Measurements from ENCODE around the gene PEMT. TPM values are rescaled to one million over a fixed set of nuclear protein-coding genes. Genes with fewer than 3 reads are reported as not detected.
"Not testable (repeated sequence)": the region's sequence is repeated elsewhere in the genome, so short reads cannot be mapped to it uniquely, and the experiment has no call there.

PEMT gene, protein sequence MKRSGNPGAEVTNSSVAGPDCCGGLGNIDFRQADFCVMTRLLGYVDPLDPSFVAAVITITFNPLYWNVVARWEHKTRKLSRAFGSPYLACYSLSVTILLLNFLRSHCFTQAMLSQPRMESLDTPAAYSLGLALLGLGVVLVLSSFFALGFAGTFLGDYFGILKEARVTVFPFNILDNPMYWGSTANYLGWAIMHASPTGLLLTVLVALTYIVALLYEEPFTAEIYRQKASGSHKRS
- 87.2 and 109 TPM in 2 replicates for total RNA-seq

DNA sequence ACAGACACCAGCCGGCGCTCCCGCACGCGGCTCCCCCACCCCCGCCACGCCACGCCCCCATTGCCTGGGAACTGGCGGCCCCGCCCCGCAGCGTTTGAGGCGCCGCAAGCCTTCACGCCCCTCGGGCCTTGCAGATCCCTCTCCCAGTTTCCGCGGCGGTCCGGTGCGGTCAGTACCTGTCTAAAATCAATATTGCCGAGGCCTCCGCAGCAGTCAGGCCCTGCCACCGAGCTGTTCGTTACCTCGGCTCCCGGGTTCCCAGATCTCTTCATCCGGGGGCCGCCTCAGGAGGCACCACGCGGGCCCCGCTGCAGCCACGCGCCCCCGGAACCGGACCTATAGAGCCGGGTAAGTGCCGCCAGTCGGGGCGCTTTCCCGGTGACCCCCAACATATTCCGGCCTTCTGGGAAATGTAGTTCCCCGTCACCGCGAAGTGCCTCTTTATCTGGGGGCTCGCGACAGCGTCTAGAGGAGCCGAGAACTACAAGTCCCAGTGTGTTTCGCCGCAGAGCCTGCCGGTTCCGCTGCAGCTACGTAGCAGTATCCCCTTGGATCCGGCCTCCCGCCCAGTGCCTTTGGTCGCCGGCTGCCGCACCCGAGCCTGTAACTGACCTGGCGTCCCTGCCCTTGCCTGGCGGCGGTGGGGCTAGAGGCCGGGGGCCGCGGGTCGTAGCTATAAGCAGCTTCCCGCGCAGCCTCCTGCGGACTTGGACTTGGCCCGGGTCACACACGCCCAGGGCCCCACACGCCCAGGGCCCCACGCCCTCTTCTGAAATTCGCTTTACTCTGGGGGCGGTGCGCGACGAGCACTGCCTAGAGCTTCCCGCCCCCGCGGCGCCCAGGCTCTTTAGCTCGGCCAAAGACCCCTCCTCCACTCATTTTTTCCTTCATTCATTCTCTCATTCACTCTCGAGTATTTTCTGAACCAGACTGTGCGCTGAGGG lies at the start of gene PEMT:
Gene PEMT (minus strand): TSS at position 354 of the 944 bp plus-strand sequence. CDS start 82 bp downstream, at position 272.
- Histone ChIP-seq H3K36me3 (ENCODE audit: control insufficient read depth, insufficient read depth, low read length) (no peaks in the 10 kb centered on the region), H3K4me3 (ENCODE audit: low read depth, low read length) (peak within 1 kb of the TSS; percentile 81), H3K27me3 (ENCODE audit: control insufficient read depth, insufficient read depth, low read length) (no peaks in the 10 kb centered on the region)
- DNase-seq (ENCODE audit: low read depth): peak; percentile 97
- TF ChIP-seq, protein P1, sequence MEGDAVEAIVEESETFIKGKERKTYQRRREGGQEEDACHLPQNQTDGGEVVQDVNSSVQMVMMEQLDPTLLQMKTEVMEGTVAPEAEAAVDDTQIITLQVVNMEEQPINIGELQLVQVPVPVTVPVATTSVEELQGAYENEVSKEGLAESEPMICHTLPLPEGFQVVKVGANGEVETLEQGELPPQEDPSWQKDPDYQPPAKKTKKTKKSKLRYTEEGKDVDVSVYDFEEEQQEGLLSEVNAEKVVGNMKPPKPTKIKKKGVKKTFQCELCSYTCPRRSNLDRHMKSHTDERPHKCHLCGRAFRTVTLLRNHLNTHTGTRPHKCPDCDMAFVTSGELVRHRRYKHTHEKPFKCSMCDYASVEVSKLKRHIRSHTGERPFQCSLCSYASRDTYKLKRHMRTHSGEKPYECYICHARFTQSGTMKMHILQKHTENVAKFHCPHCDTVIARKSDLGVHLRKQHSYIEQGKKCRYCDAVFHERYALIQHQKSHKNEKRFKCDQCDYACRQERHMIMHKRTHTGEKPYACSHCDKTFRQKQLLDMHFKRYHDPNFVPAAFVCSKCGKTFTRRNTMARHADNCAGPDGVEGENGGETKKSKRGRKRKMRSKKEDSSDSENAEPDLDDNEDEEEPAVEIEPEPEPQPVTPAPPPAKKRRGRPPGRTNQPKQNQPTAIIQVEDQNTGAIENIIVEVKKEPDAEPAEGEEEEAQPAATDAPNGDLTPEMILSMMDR (IDR thresholded peaks at IDR 0.05; ENCODE audit: insufficient read depth, low read length, poor library complexity, severe bottlenecking): peak; percentile 1

DNA sequence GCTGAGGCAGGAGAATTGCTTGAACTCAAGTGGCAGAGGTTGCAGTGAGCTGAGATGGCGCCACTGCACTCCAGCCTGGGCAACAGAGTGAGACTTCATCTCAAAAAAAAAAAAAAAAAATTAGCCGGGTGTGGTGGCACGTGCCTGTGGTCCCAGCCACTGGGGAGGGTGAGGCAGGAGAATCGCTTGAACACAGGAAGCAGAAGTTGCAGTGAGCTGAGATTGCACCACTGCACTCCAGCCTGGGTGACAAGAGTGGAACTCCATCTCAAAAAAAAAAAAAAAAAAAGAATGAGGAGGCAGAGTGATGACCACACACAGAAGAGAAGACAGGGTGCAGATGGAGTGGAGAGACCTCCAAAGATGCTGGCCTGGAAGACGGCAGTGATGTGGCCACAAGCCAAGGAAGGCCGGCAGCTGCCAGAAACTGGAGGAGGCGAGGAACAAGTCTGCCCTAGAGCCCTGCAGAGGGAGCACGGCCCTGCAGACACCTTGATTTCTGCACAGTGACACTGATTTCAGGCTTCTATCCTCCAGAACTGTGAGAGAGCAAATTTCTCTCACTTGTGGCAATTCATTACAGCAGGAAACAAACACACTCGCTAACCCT lies 48.3 kb upstream of the PEMT start:
- not testable (repeated sequence) for H3K4me3 ChIP-seq (ENCODE audit: low read depth, low read length); H3K27me3 ChIP-seq (ENCODE audit: control insufficient read depth, insufficient read depth, low read length); H3K36me3 ChIP-seq (ENCODE audit: control insufficient read depth, insufficient read depth, low read length); DNase-seq (ENCODE audit: low read depth)

DNA sequence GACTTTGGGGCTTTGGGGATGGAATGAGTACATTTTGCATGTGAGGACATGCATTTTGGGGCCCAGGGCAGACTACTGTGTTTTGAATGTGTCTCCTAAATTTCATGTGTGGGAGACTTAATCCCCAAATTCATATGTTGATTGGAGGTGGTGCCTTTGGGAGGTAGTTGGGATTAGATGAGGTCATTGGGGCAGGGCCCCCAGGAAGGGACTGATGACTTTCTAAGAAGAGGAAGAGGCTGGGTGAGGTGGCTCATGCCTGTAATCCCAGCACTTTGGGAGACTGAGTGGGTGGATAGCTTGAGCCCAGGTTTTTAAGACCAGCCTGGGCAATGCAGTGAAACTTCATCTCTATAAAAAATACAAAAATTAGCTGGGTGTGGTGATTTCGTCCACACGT lies 47.0 kb upstream of the PEMT start:
- DNase-seq (ENCODE audit: low read depth): no peak
- H3K27me3 ChIP-seq (ENCODE audit: control insufficient read depth, insufficient read depth, low read length): peaks cover 5% of the 10 kb centered on the region
- no peaks in the 10 kb centered on the region for H3K36me3 ChIP-seq (ENCODE audit: control insufficient read depth, insufficient read depth, low read length)
- TF ChIP-seq, protein P1 (IDR thresholded peaks at IDR 0.05; ENCODE audit: insufficient read depth, low read length, poor library complexity, severe bottlenecking): no peak
- no peak overlapping the region for H3K4me3 ChIP-seq (ENCODE audit: low read depth, low read length)

DNA sequence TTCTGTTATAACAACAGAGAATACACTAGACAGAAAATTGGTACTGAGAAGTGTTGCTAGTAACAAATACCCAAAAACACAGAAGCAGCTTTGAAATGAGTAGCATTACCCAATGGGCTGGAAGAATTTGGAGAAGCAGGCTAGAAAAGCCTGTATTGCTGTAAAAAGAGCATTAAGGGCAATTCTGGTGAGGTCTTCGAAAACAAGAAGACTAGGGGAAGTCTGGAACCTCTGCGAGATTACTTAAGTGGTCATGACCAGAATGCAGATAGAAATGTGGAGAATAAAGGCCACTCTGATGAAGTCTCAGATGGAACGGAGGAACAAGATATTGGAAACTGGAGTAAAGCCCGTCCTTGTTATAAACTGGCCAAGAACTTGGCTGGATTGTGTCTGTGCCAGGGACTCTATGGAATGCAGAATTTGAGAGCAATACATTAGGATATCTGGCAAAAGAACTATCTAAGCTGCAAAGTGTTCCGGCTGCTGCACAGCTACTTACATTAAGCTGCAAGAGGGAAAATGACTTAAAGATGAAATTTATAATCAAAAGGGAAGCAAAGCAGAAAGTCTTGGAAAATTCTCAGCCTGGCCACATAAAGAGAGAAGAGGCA lies 44.9 kb upstream of the PEMT start:
- DNase-seq (ENCODE audit: low read depth): no peak
- TF ChIP-seq, protein P1 (IDR thresholded peaks at IDR 0.05; ENCODE audit: insufficient read depth, low read length, poor library complexity, severe bottlenecking): no peak
- H3K36me3 ChIP-seq (ENCODE audit: control insufficient read depth, insufficient read depth, low read length): no peaks in the 10 kb centered on the region
- no peak overlapping the region for H3K4me3 ChIP-seq (ENCODE audit: low read depth, low read length)
- peaks cover 5% of the 10 kb centered on the region for H3K27me3 ChIP-seq (ENCODE audit: control insufficient read depth, insufficient read depth, low read length)

DNA sequence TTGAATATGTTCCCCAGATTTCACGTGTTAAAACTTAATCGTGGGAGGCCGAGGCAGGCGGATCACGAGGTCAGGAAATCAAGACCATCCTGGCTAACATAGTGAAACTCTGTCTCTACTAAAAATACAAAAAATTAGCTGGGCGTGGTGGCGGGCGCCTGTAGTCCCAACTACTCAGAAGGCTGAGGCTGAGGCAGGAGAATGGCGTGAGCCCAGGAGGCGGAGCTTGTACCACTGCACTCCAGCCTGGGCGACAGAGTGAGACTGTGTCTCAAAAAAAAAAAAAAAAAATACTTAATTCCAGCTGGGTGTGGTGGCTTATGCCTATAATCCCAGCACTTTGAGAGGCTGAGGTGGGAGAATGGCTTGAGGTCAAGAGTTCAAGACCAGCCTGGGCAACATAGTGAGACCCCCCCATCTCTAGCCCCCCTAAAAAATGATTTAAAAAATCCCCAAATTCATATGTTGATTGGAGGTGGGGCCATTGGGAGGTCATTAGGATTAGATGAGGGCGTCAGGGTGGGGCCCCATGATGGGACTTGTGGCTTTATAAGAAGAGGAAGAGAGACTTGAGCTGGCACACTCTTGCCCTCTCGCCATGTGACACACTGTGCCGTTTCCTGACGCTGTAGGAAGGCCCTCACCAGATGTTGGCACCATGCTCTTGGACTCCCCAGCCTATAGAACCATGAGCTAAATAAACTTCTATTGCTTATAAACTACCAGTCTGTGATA lies 44.2 kb upstream of the PEMT start:
- not testable (repeated sequence) for H3K27me3 ChIP-seq (ENCODE audit: control insufficient read depth, insufficient read depth, low read length); DNase-seq (ENCODE audit: low read depth); H3K4me3 ChIP-seq (ENCODE audit: low read depth, low read length); H3K36me3 ChIP-seq (ENCODE audit: control insufficient read depth, insufficient read depth, low read length)

DNA sequence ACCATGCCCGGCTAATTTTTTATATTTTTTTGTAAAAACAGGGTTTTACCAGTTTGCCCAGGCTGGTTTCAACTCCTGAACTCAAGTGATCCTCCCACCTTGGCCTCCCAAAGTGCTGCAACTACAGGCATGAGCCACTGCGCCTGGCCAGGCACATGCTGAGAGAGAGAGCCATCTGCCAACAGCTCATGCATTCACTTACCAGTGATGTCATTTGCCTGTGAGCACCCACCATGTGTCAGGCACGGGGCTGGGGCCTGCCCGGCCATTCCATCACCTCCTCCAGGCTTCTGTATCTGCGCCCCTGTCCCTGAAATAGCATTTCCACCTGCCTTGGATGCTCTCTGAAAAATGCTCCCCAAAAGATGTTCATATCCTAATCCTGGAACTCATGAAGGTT lies 43.6 kb upstream of the PEMT start:
- H3K36me3 ChIP-seq (ENCODE audit: control insufficient read depth, insufficient read depth, low read length): no peaks in the 10 kb centered on the region
- no peak overlapping the region for H3K4me3 ChIP-seq (ENCODE audit: low read depth, low read length)
- no peak for DNase-seq (ENCODE audit: low read depth)
- TF ChIP-seq, protein P1 (IDR thresholded peaks at IDR 0.05; ENCODE audit: insufficient read depth, low read length, poor library complexity, severe bottlenecking): no peak
- peaks cover 5% of the 10 kb centered on the region for H3K27me3 ChIP-seq (ENCODE audit: control insufficient read depth, insufficient read depth, low read length)
